Fibroblast of peridontal ligament (primary cell): ENCODE data around the gene CYP46A1.
A peak's percentile ranks its signal among the peaks of the same experiment; 100 is the strongest.

Experiments used
- DNase-seq: peaks from one replicate; pipeline ENCODE4 v3.0.0-alpha.2; 2010; ENCODE audit errors: extremely low read depth

Gene CYP46A1

DNA sequence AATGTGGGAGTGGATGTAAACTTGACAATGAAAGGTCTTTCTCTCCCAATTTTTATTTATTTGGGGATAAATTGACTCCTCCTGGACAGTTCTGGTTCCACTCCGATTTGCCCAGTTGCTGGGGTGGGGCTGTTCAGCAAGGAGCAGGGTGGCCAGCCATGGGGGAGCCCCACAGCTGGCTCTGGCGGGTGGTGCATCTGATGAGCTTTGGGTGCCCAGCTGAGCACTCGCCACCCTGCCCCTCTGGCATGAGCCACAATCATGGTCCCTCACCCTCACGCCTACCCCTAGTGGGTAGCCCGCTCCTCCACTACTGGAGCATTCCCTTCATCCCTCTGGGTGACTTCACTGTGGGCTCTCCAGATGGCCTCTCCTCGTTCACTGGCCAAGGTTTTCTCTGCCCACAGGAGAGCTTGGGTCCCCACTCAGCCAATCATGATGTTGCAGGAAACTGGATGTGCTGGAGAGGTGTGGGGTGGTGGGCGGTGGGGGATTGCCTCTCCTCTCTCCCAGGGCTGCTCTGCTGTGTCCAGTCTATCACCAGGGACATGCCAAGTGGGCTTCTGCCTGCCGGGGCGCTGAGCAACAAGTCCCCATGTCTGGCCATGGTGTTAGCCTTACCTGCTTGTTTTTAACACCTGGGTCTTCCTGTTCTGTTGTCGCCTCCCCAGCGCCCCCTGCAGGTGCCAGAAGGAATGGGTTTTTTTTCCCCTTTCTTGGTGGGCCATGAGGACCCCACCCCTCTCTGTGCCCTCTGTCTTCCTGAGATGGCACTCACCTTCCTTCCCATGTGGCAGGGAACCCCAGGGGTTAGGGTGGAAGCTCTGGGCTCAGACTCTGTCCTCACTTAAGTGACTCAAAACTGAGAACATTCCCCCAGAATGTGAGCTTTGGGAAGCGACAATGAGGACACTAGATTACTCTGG, 3.4 kb downstream of the CYP46A1 start:
- DNase-seq: no peak

DNA sequence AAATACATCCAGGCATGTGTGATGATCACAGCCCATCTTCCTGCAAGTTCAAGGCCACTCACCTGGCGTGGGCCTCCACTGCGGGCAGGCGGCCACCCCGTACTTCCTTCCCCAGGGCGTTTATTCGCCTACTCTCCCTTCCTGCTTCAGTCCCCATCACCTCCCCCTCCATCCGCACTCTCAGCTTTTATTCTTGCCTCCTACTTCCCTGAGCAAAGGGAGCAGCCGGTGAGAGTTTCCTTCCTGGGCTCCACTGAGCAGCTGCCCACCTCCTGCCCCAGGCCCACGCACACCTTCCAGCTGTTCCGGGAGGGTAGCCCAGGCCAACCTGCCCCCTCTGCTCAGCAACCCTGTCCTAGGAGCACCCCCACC, 4.1 kb downstream of the CYP46A1 start:
- no peak for DNase-seq

DNA sequence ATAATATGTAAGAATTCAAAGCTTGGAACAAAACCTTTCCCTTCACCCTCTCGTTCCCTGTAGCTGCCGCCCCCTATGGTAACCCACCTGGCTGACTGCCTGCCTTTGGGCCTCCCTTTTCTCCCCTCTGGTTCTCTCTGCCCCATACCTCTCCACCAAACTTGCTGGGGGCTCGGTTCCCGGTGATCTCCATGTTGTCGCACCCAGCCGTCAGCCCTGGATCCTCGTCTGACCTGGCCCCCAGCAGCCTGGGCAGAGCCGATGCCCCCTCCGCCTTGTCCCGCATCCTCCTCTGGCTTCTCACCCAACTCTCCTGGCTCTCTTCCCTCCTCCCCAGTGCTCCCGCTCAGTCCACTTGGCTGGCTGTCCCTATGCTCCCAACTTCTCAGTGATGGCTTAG, 4.5 kb downstream of the CYP46A1 start:
- no peak for DNase-seq

DNA sequence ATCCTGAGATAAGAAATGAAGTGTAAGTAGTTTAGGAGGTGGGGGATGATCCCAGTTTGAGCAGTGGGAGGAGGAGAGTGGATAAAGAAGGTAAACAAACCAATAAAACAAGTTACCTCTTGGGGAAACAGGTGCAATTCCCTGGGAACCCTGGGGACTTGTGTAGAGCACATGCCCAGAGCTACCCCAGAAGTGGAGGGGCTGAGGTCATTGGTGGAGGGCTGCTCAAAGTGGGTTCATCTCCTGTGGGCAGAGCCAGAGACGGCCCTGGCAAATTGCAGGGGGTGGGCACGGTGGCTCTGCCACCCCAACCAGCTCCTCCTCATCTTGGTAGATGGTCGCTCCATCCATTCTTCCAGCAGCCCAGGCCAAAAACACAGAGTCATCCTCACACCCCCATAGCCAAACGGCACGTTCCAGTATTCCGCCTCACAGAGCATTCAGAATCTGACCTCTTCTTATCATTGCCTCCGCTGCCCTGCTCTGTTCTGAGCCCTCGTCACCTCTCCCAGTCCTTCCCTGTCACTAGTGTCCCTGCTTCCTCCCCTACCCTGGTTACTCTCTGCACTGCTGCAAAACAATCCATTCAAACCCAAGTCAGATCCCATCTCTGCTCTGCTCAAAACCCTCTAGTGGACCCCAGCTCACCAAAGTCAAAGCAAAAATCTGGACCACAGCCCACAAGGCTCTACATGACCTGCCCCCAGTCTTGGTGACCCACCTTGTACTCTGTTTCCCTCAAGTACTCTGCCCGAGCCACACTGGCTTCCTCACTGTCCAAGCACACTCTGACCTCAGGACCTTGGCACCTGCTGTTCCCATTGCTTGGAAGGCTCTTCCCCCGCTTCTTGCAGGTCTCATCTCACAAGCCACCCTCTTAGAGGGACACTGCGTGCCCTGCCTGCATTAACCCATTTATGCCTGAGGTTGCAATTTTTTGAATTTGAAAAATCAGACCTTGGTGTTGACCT, 5.5 kb downstream of the CYP46A1 start:
- DNase-seq: no peak

DNA sequence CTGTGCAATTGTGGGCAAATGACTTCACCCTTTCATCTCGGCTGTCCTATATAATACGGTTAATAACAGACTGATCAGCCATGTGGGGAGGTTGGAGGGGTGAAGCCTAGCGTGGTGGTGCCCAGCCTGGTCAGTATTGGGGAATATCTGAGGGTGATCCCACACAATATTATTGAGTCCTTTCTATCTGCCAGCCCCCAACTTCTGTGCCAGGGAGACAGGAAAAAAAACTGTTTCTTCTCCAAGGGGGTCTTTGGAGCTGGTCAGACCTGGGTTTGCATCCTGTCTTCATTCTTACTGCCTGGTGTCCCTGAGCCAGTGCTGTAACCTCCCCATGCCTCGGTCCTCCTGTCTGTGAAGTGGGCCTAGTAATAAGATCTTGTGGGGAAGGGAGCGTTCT, 6.5 kb downstream of the CYP46A1 start:
- no peak for DNase-seq

GRCh38 chr14:99691111-99691885, 7.2 kb downstream of the CYP46A1 start:
- DNase-seq: no peak

DNA sequence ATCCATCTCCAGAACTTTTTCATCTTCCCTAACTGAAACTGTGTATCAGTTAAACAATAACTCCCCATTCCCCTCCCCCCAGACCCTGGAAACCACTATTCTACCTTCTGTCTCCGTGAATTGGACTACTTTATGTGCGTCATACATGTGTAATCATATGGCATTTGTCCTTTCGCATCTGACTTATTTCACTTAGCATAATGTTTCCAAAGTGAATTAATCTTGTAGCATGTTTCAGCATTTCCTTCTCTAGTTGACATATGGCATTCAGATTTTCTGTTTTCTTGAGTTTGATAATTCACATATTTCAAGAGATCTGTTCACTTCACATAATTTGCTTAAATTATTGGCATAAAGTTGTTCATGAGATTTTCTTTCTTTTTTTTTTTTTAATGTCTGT, 9.8 kb downstream of the CYP46A1 start:
- DNase-seq: no peak

GRCh38 chr14:99696929-99697328, 12.8 kb downstream of the CYP46A1 start:
- no peak for DNase-seq

DNA sequence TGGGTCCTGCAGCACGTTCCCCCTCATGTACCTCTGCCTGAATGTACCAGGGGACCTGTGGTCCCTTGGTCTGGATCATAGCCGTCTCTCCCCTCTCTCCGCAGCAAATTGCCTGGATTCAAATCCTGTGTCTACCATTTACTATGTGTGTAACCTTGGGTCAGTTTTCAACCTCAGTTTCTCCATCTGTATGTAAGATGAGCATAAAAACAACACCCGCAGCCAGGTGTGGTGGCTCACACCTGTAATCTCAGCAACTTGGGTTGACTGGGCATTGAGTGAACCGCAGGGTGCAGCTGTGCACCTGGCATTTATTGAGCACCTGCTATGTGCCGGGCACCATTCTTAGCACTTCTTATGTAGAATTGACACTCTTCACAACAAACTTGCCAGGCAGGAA, 14.1 kb downstream of the CYP46A1 start:
- no peak for DNase-seq

GRCh38 chr14:99698642-99699041, 14.5 kb downstream of the CYP46A1 start:
- peak; percentile 23 for DNase-seq

DNA sequence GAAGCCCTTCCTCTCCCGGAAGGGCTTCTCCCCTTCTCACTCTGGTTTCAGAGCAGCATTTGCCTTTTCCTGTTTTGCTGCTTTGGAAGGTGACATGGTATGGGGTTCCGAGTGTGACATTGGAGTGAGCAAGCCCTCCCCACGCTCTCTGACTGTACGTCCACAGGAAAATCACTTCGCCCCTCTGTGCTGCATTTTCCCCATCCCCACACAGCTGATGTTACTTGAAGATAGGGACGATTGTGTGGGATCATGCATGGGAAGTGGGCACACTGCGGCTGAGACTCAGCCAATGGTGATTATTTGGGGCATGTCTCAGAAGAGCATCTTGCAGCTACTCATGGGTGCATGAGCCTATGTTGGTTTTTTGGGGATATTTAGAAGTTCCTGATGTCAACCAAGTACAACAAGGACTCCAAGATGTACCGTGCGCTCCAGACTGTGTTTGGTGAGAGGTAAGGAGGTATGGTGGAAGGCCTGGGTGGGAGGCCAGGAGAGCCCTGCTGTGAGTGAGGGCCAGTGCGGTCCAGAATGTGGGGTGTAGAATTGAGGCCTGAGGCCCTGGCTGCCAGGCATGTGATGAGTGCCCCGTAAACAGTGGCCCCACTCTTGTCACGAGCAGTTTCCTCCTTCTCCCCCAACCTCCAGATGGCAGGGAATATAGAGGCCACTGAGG, 15.1 kb downstream of the CYP46A1 start:
- no peak for DNase-seq

- no peak for DNase-seq
Measured at GRCh38 chr14:99699861-99700260, 15.8 kb downstream of the CYP46A1 start.

DNA sequence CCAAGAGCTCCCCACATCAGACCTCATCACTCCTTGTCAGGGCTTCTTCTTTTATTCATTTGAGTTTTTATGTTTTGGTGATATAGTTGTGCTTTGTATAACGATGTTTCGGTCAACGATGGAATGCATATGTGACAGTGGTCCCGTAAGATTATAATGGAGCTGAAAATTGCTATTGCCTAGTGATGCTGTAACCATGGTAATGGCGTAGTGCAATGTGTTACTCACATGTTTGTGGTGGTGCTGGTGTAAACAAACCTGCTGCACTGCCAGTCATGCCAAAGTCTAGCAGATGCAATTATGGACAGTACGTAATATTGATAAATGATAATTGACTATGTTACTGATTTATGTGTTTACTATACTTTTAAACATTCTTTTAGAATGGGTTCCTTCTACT, 16.3 kb downstream of the CYP46A1 start:
- DNase-seq: no peak

- no peak for DNase-seq
Measured at GRCh38 chr14:99701260-99701659, 17.2 kb downstream of the CYP46A1 start.

DNA sequence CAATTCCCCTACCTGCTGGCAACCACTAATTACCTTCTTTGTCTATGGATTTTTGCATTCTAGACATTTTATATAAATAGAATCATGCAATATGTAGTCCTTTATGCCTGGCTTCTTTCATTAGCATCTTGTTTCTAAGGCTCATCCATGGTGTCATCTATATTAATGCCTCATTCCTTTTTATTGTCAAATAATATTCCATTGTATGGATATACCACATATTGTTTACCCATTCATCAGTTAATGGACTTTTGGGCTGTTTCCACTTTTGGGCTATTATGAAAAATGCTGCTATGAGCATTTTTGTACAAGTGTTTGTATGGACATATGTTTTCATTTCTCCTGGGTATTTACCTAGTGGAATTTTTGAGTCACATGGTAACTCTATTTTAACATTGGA, 18.0 kb downstream of the CYP46A1 start:
- DNase-seq: no peak

GRCh38 chr14:99703381-99703780, 19.3 kb downstream of the CYP46A1 start:
- DNase-seq: no peak

DNA sequence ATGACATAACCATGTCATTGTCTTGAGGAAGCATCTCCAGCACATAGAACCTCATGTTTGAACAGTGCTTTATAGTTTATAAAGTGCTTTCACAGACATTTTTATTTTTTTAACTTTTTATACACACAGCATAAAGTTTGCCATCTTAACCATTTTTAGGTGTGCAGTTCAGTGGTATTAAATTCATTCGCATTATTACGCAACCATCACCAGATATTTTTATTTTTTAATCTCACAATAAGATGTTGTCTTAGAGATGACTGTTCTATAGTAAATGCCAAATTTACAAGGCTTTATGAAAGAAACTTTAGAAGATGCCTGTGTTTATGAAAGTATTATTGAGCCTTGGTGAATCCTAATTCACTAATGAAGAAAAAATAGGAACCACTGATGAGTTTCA, 19.9 kb downstream of the CYP46A1 start:
- no peak for DNase-seq

GRCh38 chr14:99706107-99706900, 22.2 kb downstream of the CYP46A1 start:
- DNase-seq: no peak

DNA sequence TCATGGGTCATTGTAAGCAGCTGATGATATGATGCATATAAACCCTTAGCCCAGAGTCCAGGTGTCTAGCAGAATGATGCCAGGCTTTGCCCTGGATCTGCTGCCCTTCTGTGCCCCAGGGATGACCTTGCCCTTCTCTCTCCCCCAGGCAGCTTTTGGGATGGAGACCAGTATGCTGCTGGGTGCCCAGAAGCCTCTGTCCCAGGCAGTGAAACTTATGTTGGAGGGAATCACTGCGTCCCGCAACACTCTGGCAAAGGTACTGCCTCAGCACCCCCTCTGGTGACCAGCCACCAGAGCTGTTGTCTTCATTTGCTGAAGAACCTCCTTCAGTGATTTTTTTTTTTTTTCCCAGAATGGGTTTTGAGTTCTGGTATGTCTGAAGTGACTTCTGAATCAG, 23.3 kb downstream of the CYP46A1 start:
- no peak for DNase-seq

DNA sequence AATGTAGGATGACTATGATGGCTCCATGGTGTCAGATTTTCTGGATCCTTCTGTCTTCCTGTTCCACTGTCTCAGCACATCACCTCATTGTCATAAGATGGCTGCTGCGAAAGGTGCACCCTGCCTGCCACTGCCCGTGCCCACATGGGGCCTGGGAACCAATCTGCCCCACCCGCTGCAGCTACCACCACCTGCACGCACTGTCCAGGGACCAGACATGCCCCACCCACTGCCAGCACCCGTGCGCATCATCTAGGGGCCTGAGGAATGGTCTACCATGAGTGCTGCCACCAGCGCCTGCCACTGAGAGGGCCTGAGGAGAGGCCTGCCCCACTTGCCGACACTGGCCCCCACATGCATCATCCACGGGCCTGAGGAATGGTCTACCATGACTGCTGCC, 23.8 kb downstream of the CYP46A1 start:
- DNase-seq: no peak

DNA sequence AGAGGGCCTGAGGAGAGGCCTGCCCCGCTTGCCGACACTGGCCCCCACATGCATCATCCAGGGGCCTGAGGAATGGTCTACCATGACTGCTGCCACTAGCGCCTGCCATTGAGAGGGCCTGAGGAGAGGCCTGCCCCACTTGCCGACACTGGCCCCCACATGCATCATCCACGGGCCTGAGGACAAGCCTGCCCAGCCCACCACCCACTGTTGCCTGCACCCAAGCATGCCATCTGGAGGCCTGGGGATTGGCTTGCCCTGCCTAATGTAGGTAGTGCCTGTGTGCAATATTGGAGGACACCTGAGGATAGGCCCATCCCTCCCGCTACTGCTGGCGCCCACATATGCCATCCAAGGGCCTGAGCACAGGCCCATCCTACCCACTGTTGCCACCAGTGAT, 24.4 kb downstream of the CYP46A1 start:
- DNase-seq: no peak
